Ascending aorta (tissue), 2 donors: Measurements from ENCODE around the gene PCDH9. TPM values are rescaled to one million over a fixed set of nuclear protein-coding genes. Genes with fewer than 3 reads are reported as not detected.

Experiments used
- DNase-seq, 2 donors: peaks; one replicate each; pipeline ENCODE4 v3.0.0-alpha.2; 2019; ENCODE audit warnings: low spot score in 2 of 2
- H3K27ac ChIP-seq, 2 donors: fragments of 200-600 bp; sonication (generic); one replicate each; pipeline ENCODE4 v1.5.1; 2016 to 2017; ENCODE audit warnings: mild to moderate bottlenecking in 1 of 2
- H3K27me3 ChIP-seq: fragments of 200-600 bp; sonication (generic); one replicate; pipeline ENCODE4 v1.5.1; 2017
- H3K36me3 ChIP-seq, 2 donors: fragments of 200-600 bp; sonication (generic); one replicate each; pipeline ENCODE4 v1.5.1; 2016
- H3K4me1 ChIP-seq, 2 donors: fragments of 200-600 bp; sonication (generic); one replicate each; pipeline ENCODE4 v1.5.1; 2016 to 2017; ENCODE audit warnings: mild to moderate bottlenecking in 1 of 2
- H3K4me3 ChIP-seq, 2 donors: fragments of 200-600 bp; sonication (generic); one replicate each; pipeline ENCODE4 v1.5.1; 2016 to 2017; ENCODE audit warnings: mild to moderate bottlenecking in 1 of 2
- H3K9me3 ChIP-seq, 2 donors: fragments of 200-600 bp; sonication (generic); one replicate each; pipeline ENCODE4 v1.5.1; 2016
- CTCF ChIP-seq, 3 experiments: fragments of 200-600 bp in 2 of 3; fragments of 450-650 bp in 1 of 3; sonication (generic) in 2 of 3; IDR thresholded peaks; one replicate each; pipeline ENCODE4 v1.5.1; 2016 to 2019; ENCODE audit warnings: antibody characterized with exemption in 3 of 3, mild to moderate bottlenecking in 1 of 3, moderate library complexity in 1 of 3
- intact Hi-C: fragments of 100-400 bp; cut with DNase I; formaldehyde crosslinking; loops from one replicate; pipeline ENCODE4 v1.15.1; 2023
- total RNA-seq: library from RNA; depleted of rRNA; stranded (reverse); fragments of >200 nt; gene quantifications from one replicate; pipeline ENCODE4 v1.1.0, GENCODE V29; 2016

Gene PCDH9
- total RNA-seq, 1 donor from 2014 or later, result 3.6 TPM

DNA sequence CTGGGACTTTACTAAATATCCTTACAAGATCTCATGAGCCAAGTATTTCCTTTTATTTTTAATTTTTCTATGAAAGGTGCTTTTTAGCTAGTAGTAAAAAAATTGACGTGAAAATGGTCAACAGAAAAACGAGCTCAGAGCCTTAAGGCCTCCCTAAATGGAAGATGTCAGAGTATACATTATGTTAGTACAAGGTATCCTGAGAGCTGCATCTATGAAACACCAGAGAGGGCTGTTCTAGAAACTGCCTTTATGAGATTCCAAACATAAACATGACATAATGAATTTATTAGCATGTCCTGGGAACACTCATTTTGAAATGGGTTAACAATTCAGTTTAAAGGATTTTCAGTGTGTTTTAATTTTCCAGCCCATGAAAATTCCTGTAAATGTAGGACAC, 146.6 kb downstream of the PCDH9 start:
- no peaks in the 10 kb centered on the region for H3K4me1 ChIP-seq
- no peaks in the 10 kb centered on the region for H3K9me3 ChIP-seq
- no peaks in the 10 kb centered on the region for H3K27me3 ChIP-seq
- no peak overlapping the region for H3K4me3 ChIP-seq
- no peaks in the 10 kb centered on the region for H3K36me3 ChIP-seq
- intact Hi-C loops, result no loop called here
- DNase-seq, result no peak
- no peak overlapping the region for H3K27ac ChIP-seq
- no peak for TF ChIP-seq CTCF (IDR thresholded peaks at IDR 0.05)

GRCh38 chr13:67080351-67080750, 149.8 kb downstream of the PCDH9 start:
- Histone ChIP-seq H3K36me3 (no peaks in the 10 kb centered on the region), H3K9me3 (no peaks in the 10 kb centered on the region), H3K27ac (no peak overlapping the region), H3K4me3 (no peak overlapping the region), H3K4me1 (no peaks in the 10 kb centered on the region), H3K27me3 (no peaks in the 10 kb centered on the region)
- intact Hi-C loops, result no loop called here
- DNase-seq, result no peak
- TF ChIP-seq CTCF (IDR thresholded peaks at IDR 0.05), result no peak

- Histone ChIP-seq H3K27ac (no peak overlapping the region), H3K4me3 (no peak overlapping the region), H3K36me3 (no peaks in the 10 kb centered on the region), H3K9me3 (no peaks in the 10 kb centered on the region), H3K4me1 (no peaks in the 10 kb centered on the region), H3K27me3 (no peaks in the 10 kb centered on the region)
- no peak for TF ChIP-seq CTCF (IDR thresholded peaks at IDR 0.05)
- no peak for DNase-seq
- intact Hi-C loops, result no loop called here
Measured at GRCh38 chr13:67078062-67078461, 152.1 kb downstream of the PCDH9 start.

GRCh38 chr13:67077132-67077531, 153.0 kb downstream of the PCDH9 start:
- no peak for DNase-seq
- TF ChIP-seq CTCF (IDR thresholded peaks at IDR 0.05), result no peak
- Histone ChIP-seq H3K4me3 (no peak overlapping the region), H3K27me3 (no peaks in the 10 kb centered on the region), H3K9me3 (no peaks in the 10 kb centered on the region), H3K27ac (no peak overlapping the region), H3K4me1 (no peaks in the 10 kb centered on the region), H3K36me3 (no peaks in the 10 kb centered on the region)
- intact Hi-C loops, result no loop called here

DNA sequence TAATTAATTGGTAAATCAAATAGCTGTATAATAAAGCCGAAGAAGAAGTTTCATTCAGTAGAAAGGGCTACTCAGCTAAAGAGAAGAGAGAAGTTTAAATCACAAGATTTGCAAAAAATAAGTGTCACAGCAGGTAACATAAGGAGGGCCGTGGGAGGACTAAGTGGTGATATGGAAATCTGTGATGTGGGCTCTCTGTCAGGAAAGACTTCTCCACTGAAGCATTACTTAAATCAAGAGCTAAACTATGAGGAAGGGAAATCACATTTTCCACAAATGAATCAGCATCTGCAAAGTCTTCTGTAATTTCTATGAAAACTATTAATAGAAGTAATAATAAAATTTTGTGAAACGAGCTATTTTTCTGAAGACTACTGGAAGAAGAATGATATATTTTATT, 153.8 kb downstream of the PCDH9 start:
- no peak for DNase-seq
- Histone ChIP-seq H3K9me3 (no peaks in the 10 kb centered on the region), H3K4me3 (no peak overlapping the region), H3K27me3 (no peaks in the 10 kb centered on the region), H3K27ac (no peak overlapping the region), H3K36me3 (no peaks in the 10 kb centered on the region), H3K4me1 (no peaks in the 10 kb centered on the region)
- TF ChIP-seq CTCF (IDR thresholded peaks at IDR 0.05), result no peak
- intact Hi-C loops, result no loop called here

GRCh38 chr13:67075239-67075638, 154.9 kb downstream of the PCDH9 start:
- no peaks in the 10 kb centered on the region for H3K9me3 ChIP-seq
- H3K4me3 ChIP-seq, result no peak overlapping the region
- H3K4me1 ChIP-seq, result no peaks in the 10 kb centered on the region
- TF ChIP-seq CTCF (IDR thresholded peaks at IDR 0.05), result no peak
- H3K27ac ChIP-seq, result no peak overlapping the region
- intact Hi-C loops, result no loop called here
- H3K36me3 ChIP-seq, result no peaks in the 10 kb centered on the region
- no peaks in the 10 kb centered on the region for H3K27me3 ChIP-seq
- DNase-seq, result no peak
